ENCODE results near the gene MAN1B1.

MAN1B1 gene

GRCh38 chr9:137146527-137146918 is 59.7 kb downstream of the MAN1B1 start:
- no peak for DNase-seq (ENCODE audit: low read depth)

GRCh38 chr9:137147091-137147792 is 60.5 kb downstream of the MAN1B1 start:
- no peak for DNase-seq (ENCODE audit: low read depth)

GRCh38 chr9:137147793-137148160 is 61.0 kb downstream of the MAN1B1 start:
- DNase-seq (ENCODE audit: low read depth) = no peak

- no peak for DNase-seq (ENCODE audit: low read depth)
Measured at GRCh38 chr9:137148242-137148641, 61.5 kb downstream of the MAN1B1 start.

- DNase-seq (ENCODE audit: low read depth) = no peak
Measured at GRCh38 chr9:137148661-137149060, 61.9 kb downstream of the MAN1B1 start.

GRCh38 chr9:137149363-137149762 is 62.6 kb downstream of the MAN1B1 start:
- DNase-seq (ENCODE audit: low read depth) = no peak

GRCh38 chr9:137149942-137150616 is 63.3 kb downstream of the MAN1B1 start:
- no peak for DNase-seq (ENCODE audit: low read depth)

GRCh38 chr9:137150617-137151457 is 64.1 kb downstream of the MAN1B1 start:
- DNase-seq (ENCODE audit: low read depth) = no peak

- DNase-seq (ENCODE audit: low read depth) = no peak
Measured at GRCh38 chr9:137152844-137153405, 66.1 kb downstream of the MAN1B1 start.

- DNase-seq (ENCODE audit: low read depth) = peak; percentile 23
Measured at GRCh38 chr9:137156567-137157375, 70.0 kb downstream of the MAN1B1 start.

- DNase-seq (ENCODE audit: low read depth) = no peak
Measured at GRCh38 chr9:137157618-137158415, 71.0 kb downstream of the MAN1B1 start.

GRCh38 chr9:137158625-137159024 is 71.8 kb downstream of the MAN1B1 start:
- no peak for DNase-seq (ENCODE audit: low read depth)

All from amniotic epithelial cell (primary cell).